Ovary (tissue), 9 donors: ENCODE measurements around the gene MPPED1. TPM values are rescaled to one million over a fixed set of nuclear protein-coding genes. Genes with fewer than 3 reads are reported as not detected.

ENCODE experiments used
- DNase-seq, 5 donors: peaks; one replicate each; pipeline ENCODE4 v3.0.0-alpha.2; 2019 to 2020
- H3K27ac ChIP-seq, 2 donors: fragments of 200-600 bp; one replicate each; pipeline versions ENCODE4 v1.5.1 to v1.8.0; 2019 to 2022
- H3K27me3 ChIP-seq: fragments of 200-600 bp; one replicate; pipeline ENCODE4 v1.8.0; 2022
- H3K36me3 ChIP-seq: fragments of 200-600 bp; sonication (generic); one replicate; pipeline ENCODE4 v1.5.1; 2019
- H3K4me1 ChIP-seq: one replicate; pipeline ENCODE4 v1.8.1; 2013; ENCODE audit warnings: mild to moderate bottlenecking, moderate library complexity; ENCODE audit not compliant: insufficient read depth
- H3K4me3 ChIP-seq: fragments of 200-600 bp; sonication (generic); one replicate; pipeline ENCODE4 v1.5.1; 2017
- H3K9me3 ChIP-seq, 2 donors: fragments of 200-600 bp in 1 of 2; sonication (generic) in 1 of 2; one replicate each; pipeline versions ENCODE4 v1.5.1 to v1.8.1; 2013 to 2019; ENCODE audit warnings: mild to moderate bottlenecking in 1 of 2, moderate library complexity in 1 of 2
- CTCF ChIP-seq, 3 donors: fragments of 450-650 bp in 2 of 3; fragments of 200-600 bp in 1 of 3; IDR thresholded peaks; one replicate each; pipeline versions ENCODE4 v1.5.1 to v1.8.0; 2016 to 2022; ENCODE audit warnings: antibody characterized with exemption in 3 of 3, mild to moderate bottlenecking in 1 of 3
- EP300 ChIP-seq: sonication (generic); formaldehyde crosslinking; IDR thresholded peaks from one replicate; pipeline ENCODE4 v1.6.1; 2017; ENCODE audit warnings: antibody characterized with exemption
- POLR2A ChIP-seq: fragments of 450-650 bp; IDR thresholded peaks from one replicate; pipeline ENCODE4 v1.6.1; 2017; ENCODE audit warnings: antibody characterized with exemption, mild to moderate bottlenecking, moderate library complexity
- WGBS, 3 donors: extraction: QIAGEN DNeasy Blood & Tissue Kit in 1 of 3; methylation state at CpG; one replicate each; pipeline versions ENCODE4 v1.1.5 to v1.1.7; 2013 to 2017; 5-methylcytosine and 5-hydroxymethylcytosine counted together
- intact Hi-C, 4 donors: fragments of 100-400 bp; cut with DNase I; formaldehyde crosslinking; loops; one replicate each; pipeline versions ENCODE4 v1.11.0 to v1.15.1; 2022 to 2023
- polyA plus RNA-seq, 2 donors: library from polyadenylated mRNA; stranded (reverse); fragments of 200-250 nt in 1 of 2; fragments of 350-450 nt in 1 of 2; fragmentation: Illumina TruSeq in 1 of 2; extraction: RNeasy Lipid Tissue Mini Kit (QIAGEN cat#74804) in 1 of 2; gene quantifications; one replicate each; pipeline ENCODE4 v1.2.3, GENCODE V29; 2013 to 2014
- total RNA-seq, 7 donors: library from RNA; depleted of rRNA in 2 of 7; stranded (reverse); fragments of >200 nt in 2 of 7; fragmentation: NEBNext Ultra II Directional in 3 of 7; extraction: Animal tissue kit (Norgen Biotek cat#: 25700) in 3 of 7; gene quantifications; one replicate each; pipeline versions ENCODE4 v1.1.0 to v1.2.4, GENCODE V29; 2016 to 2023
- donor health status: DM: no; HTN: no; CAD: no; lungs with moderate emphysema.
- donor health status: DM: no; HTN: no; CAD: no.
- donor health status: Bipolar disorder and iron deficiency.
- donor health status: DM: yes; HTN: yes; CAD: no.
- donor health status: DM: no; HTN: no; CAD: no.
- donor health status: DM: yes; HTN: yes; CAD: no.

The MPPED1 gene
- total and polyA plus RNA-seq, 9 donors = 0.45 to 4.1 (median 2.1) TPM

GRCh38 chr22:43440556-43440955 is 28.7 kb downstream of the MPPED1 start:
- H3K36me3 ChIP-seq = no peaks in the 10 kb centered on the region
- H3K27ac ChIP-seq = no peak overlapping the region
- H3K4me1 ChIP-seq = no peaks in the 10 kb centered on the region
- no peaks in the 10 kb centered on the region for H3K9me3 ChIP-seq
- intact Hi-C loops = no loop called here
- 87 to 99% (median 88%) methylated on average over 4 of the region's 4 CpGs for WGBS, 3 donors
- no peak overlapping the region for H3K4me3 ChIP-seq
- H3K27me3 ChIP-seq = no peaks in the 10 kb centered on the region
- TF ChIP-seq EP300 (no peak), POLR2A (no peak), CTCF (IDR thresholded peaks at IDR 0.05) (no peak)
- no peak for DNase-seq

- Histone ChIP-seq H3K4me1 (no peaks in the 10 kb centered on the region), H3K27me3 (no peaks in the 10 kb centered on the region), H3K9me3 (no peaks in the 10 kb centered on the region), H3K4me3 (no peak overlapping the region), H3K27ac (no peak overlapping the region), H3K36me3 (no peaks in the 10 kb centered on the region)
- intact Hi-C loops = no loop called here
- TF ChIP-seq CTCF (IDR thresholded peaks at IDR 0.05) = no peak
- TF ChIP-seq POLR2A = no peak
- no peak for TF ChIP-seq EP300
- 79 to 83% (median 82%) methylated on average over 6 of the region's 6 CpGs for WGBS, 3 donors
- peak in 1 of 5 donors; percentile 13 for DNase-seq
Observed at GRCh38 chr22:43441216-43441615, 29.4 kb downstream of the MPPED1 start.

GRCh38 chr22:43441751-43442150 is 29.9 kb downstream of the MPPED1 start:
- whole genome bisulfite sequencing, 3 donors = 66 to 73% (median 72%) methylated on average over 8 of the region's 8 CpGs
- no peak for TF ChIP-seq POLR2A
- no peak for TF ChIP-seq EP300
- no peak for TF ChIP-seq CTCF (IDR thresholded peaks at IDR 0.05)
- no peak overlapping the region for H3K27ac ChIP-seq
- intact Hi-C loops = no loop called here
- no peaks in the 10 kb centered on the region for H3K4me1 ChIP-seq
- H3K9me3 ChIP-seq = no peaks in the 10 kb centered on the region
- no peaks in the 10 kb centered on the region for H3K27me3 ChIP-seq
- no peak overlapping the region for H3K4me3 ChIP-seq
- DNase-seq = peak in 1 of 5 donors; percentile 13
- no peaks in the 10 kb centered on the region for H3K36me3 ChIP-seq

- Histone ChIP-seq H3K27me3 (no peaks in the 10 kb centered on the region), H3K36me3 (no peaks in the 10 kb centered on the region), H3K9me3 (no peaks in the 10 kb centered on the region), H3K4me1 (no peaks in the 10 kb centered on the region), H3K4me3 (no peak overlapping the region), H3K27ac (no peak overlapping the region)
- intact Hi-C loops = no loop called here
- TF ChIP-seq POLR2A = no peak
- no peak for TF ChIP-seq CTCF (IDR thresholded peaks at IDR 0.05)
- TF ChIP-seq EP300 = no peak
- peak in 1 of 5 donors; percentile 23 for DNase-seq
- WGBS, 3 donors = 84 to 88% (median 87%) methylated on average over 16 of the region's 16 CpGs
Observed at GRCh38 chr22:43442386-43443151, 30.8 kb downstream of the MPPED1 start.
